Measurements from ENCODE around the gene SF3B4. TPM values are rescaled to one million over a fixed set of nuclear protein-coding genes. Genes with fewer than 3 reads are reported as not detected.
"Not testable (repeated sequence)": the region's sequence is repeated elsewhere in the genome, so short reads cannot be mapped to it uniquely, and the experiment has no call there.

Gene SF3B4
- total RNA-seq, 1 donor, result 24.9 TPM

GRCh38 chr1:149896575-149896974 is 31.0 kb downstream of the SF3B4 start:
- no peak for TF ChIP-seq CTCF (IDR thresholded peaks at IDR 0.05; ENCODE audit: insufficient read depth, low read length)
- no peak for DNase-seq (ENCODE audit: low read depth)
- no peak overlapping the region for H3K4me3 ChIP-seq (ENCODE audit: low read depth, low read length)

GRCh38 chr1:149888999-149889289 is 38.7 kb downstream of the SF3B4 start:
- peak; percentile 63 for DNase-seq (ENCODE audit: low read depth)
- no peak for TF ChIP-seq CTCF (IDR thresholded peaks at IDR 0.05; ENCODE audit: insufficient read depth, low read length)
- H3K4me3 ChIP-seq (ENCODE audit: low read depth, low read length), result peak overlapping the region; percentile 67

GRCh38 chr1:149888247-149888998 is 39.2 kb downstream of the SF3B4 start:
- H3K4me3 ChIP-seq (ENCODE audit: low read depth, low read length), result peak overlapping the region; percentile 67
- TF ChIP-seq CTCF (IDR thresholded peaks at IDR 0.05; ENCODE audit: insufficient read depth, low read length), result peak; percentile 59
- peak; percentile 91 for DNase-seq (ENCODE audit: low read depth)

- peak overlapping the region; percentile 78 for H3K4me3 ChIP-seq (ENCODE audit: low read depth, low read length)
- no peak for TF ChIP-seq CTCF (IDR thresholded peaks at IDR 0.05; ENCODE audit: insufficient read depth, low read length)
- peak; percentile 99 for DNase-seq (ENCODE audit: low read depth)
Measured at GRCh38 chr1:149887456-149888246, 40.0 kb downstream of the SF3B4 start.

GRCh38 chr1:149887196-149887455 is 40.5 kb downstream of the SF3B4 start:
- DNase-seq (ENCODE audit: low read depth), result not testable (repeated sequence)
- H3K4me3 ChIP-seq (ENCODE audit: low read depth, low read length), result peak overlapping the region; percentile 78

GRCh38 chr1:149886396-149887195 is 41.0 kb downstream of the SF3B4 start:
- DNase-seq (ENCODE audit: low read depth), result peak; percentile 100
- peak overlapping the region; percentile 78 for H3K4me3 ChIP-seq (ENCODE audit: low read depth, low read length)
- TF ChIP-seq CTCF (IDR thresholded peaks at IDR 0.05; ENCODE audit: insufficient read depth, low read length), result no peak

- peak overlapping the region; percentile 78 for H3K4me3 ChIP-seq (ENCODE audit: low read depth, low read length)
- peak; percentile 43 for DNase-seq (ENCODE audit: low read depth)
Measured at GRCh38 chr1:149886121-149886395, 41.5 kb downstream of the SF3B4 start.

Data from fibroblast of the aortic adventitia (primary cell).